Testis (tissue), 2 donors: ENCODE data around the gene CLCN7.

Experiments used
- POLR2A ChIP-seq: fragments of 450-650 bp; IDR thresholded peaks from one replicate; pipeline ENCODE4 v1.6.1; 2017; ENCODE audit warnings: antibody characterized with exemption, mild to moderate bottlenecking, moderate library complexity
- TF ChIP-seq, protein P1 (sequence below), 3 experiments: fragments of 450-650 bp in 2 of 3; fragments of 200-600 bp in 1 of 3; sonication (generic) in 1 of 3; IDR thresholded peaks; one replicate each; pipeline ENCODE4 v1.5.1; 2016 to 2019; ENCODE audit warnings: antibody characterized with exemption in 3 of 3, mild to moderate bottlenecking in 2 of 3, moderate library complexity in 1 of 3

DNA sequence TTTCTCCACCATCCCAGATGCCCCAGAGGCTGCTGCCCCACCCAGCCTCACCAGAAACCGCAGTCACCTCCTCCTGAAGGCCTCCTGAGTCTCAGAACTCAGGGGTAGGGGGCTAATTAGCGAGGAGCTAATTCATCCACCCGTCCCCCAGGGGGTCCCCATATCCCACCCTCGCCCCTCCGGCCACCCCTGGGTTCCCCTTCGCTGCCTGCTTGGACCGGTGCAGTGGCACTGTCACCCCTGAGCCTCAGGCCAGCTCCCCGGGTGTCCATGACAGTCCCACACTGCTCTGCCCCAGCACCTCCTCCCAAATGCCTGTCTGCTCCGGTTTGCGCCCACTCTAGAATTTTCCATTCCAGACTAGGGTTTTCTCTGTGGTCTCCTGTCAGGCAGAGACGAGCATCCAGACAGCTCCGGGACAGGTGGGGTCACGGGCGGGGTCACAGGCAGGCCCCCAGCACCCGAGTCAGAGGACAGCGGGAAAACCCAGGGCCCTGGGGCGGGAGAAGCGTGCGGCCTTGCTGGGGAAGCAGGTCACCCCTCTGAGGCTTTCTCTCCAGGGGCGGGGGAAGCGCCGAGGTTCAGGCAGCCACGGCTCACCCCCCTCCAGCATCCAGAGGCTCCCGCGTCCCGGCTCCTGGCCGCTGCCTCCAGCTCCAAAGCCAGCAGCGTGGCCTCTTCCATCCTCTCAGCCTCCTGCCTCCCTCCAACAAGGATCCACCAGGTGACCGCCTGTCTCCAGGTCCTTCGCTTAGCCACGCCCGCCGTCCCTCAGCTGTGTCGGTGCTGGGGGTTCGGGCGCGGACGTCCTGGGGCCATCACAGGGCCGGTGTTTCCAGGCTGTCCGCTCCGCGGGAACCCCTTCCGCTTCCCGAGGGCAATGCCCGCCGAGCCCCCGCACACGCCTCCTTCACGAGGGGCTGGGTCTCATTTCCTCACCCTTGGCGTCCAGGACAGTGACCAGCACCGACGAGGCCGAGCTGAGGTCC, 47.1 kb downstream of the CLCN7 start:
- TF ChIP-seq, protein P1, sequence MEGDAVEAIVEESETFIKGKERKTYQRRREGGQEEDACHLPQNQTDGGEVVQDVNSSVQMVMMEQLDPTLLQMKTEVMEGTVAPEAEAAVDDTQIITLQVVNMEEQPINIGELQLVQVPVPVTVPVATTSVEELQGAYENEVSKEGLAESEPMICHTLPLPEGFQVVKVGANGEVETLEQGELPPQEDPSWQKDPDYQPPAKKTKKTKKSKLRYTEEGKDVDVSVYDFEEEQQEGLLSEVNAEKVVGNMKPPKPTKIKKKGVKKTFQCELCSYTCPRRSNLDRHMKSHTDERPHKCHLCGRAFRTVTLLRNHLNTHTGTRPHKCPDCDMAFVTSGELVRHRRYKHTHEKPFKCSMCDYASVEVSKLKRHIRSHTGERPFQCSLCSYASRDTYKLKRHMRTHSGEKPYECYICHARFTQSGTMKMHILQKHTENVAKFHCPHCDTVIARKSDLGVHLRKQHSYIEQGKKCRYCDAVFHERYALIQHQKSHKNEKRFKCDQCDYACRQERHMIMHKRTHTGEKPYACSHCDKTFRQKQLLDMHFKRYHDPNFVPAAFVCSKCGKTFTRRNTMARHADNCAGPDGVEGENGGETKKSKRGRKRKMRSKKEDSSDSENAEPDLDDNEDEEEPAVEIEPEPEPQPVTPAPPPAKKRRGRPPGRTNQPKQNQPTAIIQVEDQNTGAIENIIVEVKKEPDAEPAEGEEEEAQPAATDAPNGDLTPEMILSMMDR (IDR thresholded peaks at IDR 0.05): no peak
- no peak for TF ChIP-seq POLR2A
